Activated CD4-positive, alpha-beta T cell treated with anti-CD3 and anti-CD28 coated beads for 36 hours (primary cell): ENCODE results near the gene ZFP37. TPM values are rescaled to one million over a fixed set of nuclear protein-coding genes. Genes with fewer than 3 reads are reported as not detected.

ENCODE experiments used
- ATAC-seq: fragments of 200-7000 bp; cut with Tn5 transposase; one replicate; pipeline ENCODE4 v1.10.0; 2021; ENCODE audit warnings: mild to moderate bottlenecking, moderate library complexity
- CTCF ChIA-PET: fragments of 350-600 bp; sonication (Branson Sonifier 250); formaldehyde crosslinking; loops from one replicate; lab custom pipeline; 2021; ENCODE audit warnings: antibody characterized with exemption; lab: Charles Lee
- POLR2A ChIA-PET: fragments of 350-600 bp; sonication (Branson Sonifier 250); formaldehyde crosslinking; loops from one replicate; lab custom pipeline; 2021; ENCODE audit warnings: antibody characterized with exemption, inconsistent platforms; lab: Charles Lee
- DNase-seq: peaks from one replicate; pipeline ENCODE4 v3.0.0-alpha.2; 2020
- H3K27ac Mint-ChIP-seq: one replicate; pipeline ENCODE4 v1.8.0; 2021; ENCODE audit warnings: mixed read lengths
- H3K27me3 Mint-ChIP-seq: one replicate; pipeline ENCODE4 v1.8.0; 2021; ENCODE audit warnings: mixed read lengths
- H3K36me3 Mint-ChIP-seq: one replicate; pipeline ENCODE4 v1.8.0; 2021; ENCODE audit warnings: low read depth, mixed read lengths
- H3K4me1 Mint-ChIP-seq: one replicate; pipeline ENCODE4 v1.8.0; 2021; ENCODE audit warnings: mixed read lengths
- H3K4me3 Mint-ChIP-seq: one replicate; pipeline ENCODE4 v1.8.0; 2021; ENCODE audit warnings: mild to moderate bottlenecking, moderate library complexity, mixed read lengths
- H3K9me3 Mint-ChIP-seq: one replicate; pipeline ENCODE4 v1.8.0; 2021; ENCODE audit warnings: low read depth, mixed read lengths
- intact Hi-C, 2 experiments: fragments of 100-400 bp; cut with DNase I in 1 of 2; cut with micrococcal nuclease in 1 of 2; formaldehyde crosslinking; loops; one replicate each; pipeline versions ENCODE4 v1.14.2 to v1.15.1; 2022 to 2024; cut with DNase I, micrococcal nuclease
- total RNA-seq, 2 experiments: library from RNA; stranded (reverse); gene quantifications; one replicate each; pipeline ENCODE4 v1.2.3, GENCODE V29; 2021

ZFP37 gene
- total RNA-seq, 2 experiments from 2014 or later: 1.0 to 1.5 TPM

DNA sequence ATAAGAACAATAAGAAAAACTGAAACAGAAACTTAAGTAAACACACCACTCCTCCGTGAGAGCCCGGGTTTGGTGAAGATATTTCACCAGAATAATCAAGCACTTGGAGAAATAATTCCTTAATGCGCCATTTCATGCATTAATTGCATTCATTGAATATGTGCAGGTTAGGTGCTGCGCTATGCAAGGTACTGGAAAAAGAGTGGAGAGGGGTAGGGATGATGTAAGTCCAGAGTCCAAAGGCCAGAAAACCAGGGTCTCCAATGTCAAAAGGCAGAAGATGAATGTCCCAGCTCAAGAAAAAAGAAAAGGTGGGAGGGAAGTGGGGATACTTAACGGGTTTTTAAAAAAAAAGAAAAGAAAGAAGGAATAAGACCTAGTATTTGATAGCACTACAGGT lies 669 bp upstream of the ZFP37 start:
- no peak for DNase-seq
- Mint-ChIP-seq H3K4me1 (no peaks in the 10 kb centered on the region), H3K27ac (no peak overlapping the region), H3K4me3 (no peak overlapping the region), H3K9me3 (peaks cover 17% of the 10 kb centered on the region), H3K36me3 (peaks cover 11% of the 10 kb centered on the region), H3K27me3 (peaks cover 11% of the 10 kb centered on the region)
- no peak for ATAC-seq
- intact Hi-C loops: loop anchor here in 1 of 2 experiments (10.0 kb wide), 1 partner anchor 288 kb away; the partner anchor contains the start of genes BSPRY and WDR31
- CTCF ChIA-PET: no interaction called here
- POLR2A ChIA-PET: interaction anchor here (0.6 kb wide), 1 partner anchor 13 kb away, joined by 3 read pairs; no protein-coding TSS in a partner anchor

DNA sequence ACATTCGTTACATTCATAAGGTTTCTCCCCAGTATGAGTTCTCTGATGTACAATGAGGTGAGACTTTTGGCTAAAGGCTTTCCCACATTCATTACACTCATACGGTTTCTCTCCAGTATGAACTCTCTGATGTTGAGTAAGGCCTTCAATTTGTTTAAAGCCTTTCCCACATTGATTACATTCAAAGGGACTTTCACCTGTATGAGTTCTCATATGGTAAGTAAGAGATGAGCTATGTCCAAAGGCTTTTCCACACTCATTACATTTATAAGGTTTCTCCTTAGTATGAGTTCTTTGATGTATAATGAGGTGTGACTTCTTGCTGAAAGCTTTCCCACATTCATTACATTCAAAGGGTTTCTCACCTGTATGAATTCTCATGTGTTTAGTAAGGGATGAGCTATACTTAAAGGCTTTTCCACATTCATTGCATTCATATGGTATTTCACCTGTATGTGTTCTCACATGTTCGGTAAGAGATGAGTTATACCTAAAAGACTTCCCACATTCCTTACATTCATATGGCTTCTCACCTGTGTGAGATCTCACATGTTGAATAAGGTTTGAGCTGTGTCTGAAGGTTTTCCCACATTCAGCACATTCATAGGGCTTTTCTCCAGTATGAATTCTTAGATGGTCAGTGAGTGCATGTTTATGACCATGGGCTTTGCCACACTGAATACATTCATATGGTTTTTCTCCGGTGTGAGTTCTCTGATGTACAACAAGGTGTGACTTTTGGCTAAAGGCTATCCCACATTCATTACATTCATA lies 13.5 kb downstream of the ZFP37 start:
- intact Hi-C loops: loop anchor here in 1 of 2 experiments (10.0 kb wide), 1 partner anchor 1498 kb away; no protein-coding TSS in a partner anchor
- DNase-seq (no peak), ATAC-seq (no peak)
- Mint-ChIP-seq H3K9me3 (peaks cover 64% of the 10 kb centered on the region), H3K36me3 (peaks cover 61% of the 10 kb centered on the region), H3K27ac (no peak overlapping the region), H3K4me3 (no peak overlapping the region), H3K27me3 (no peaks in the 10 kb centered on the region), H3K4me1 (no peaks in the 10 kb centered on the region)
- ChIA-PET POLR2A (interaction anchor here (0.5 kb wide), 1 partner anchor 31 kb away, joined by 3 read pairs; the partner anchor contains the start of gene ZNF883), CTCF (interaction anchor here (0.9 to 1.5 kb wide), 4 partner anchors 9 to 69 kb away, joined by 3 to 4 read pairs (median 4); no protein-coding TSS in a partner anchor)

DNA sequence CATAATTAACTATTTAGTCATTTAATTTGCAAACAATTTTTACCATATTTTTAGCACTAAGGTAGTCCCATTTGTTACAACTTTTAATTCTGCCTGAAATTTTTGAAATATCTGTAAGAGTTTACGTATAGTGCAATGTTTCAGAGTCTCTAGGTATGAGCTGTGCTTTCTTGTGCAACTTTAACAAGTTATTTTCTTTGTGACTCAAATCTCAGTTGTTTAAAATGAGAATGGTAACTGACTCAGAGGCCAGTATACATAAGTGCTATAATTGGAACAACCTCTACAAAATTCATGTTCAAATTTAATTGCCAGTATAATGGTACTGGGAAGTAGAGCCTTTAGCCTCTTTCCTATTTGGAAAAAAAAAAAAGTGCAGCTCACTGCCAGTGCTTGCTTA lies 30.3 kb downstream of the ZFP37 start:
- Mint-ChIP-seq H3K9me3 (peaks cover 44% of the 10 kb centered on the region), H3K4me1 (no peaks in the 10 kb centered on the region), H3K36me3 (peaks cover 6% of the 10 kb centered on the region)

DNA sequence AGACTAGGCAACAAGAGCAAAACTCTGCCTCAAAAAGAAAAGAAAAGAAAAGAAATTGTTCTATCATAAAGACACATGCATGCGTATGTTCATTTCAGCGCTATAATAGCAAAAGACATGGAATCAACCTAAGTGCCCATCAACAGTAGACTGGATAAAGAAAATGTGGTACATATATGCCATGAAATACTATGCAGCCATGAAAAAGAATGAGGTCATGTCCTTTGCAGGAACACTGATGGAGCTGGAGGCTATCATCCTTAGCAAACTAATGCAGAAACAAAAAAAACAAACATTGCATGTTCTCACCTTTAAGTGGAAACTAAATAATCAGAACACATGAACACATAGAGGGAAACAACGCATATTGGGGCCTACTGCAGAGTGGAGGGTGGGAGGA lies 38.3 kb downstream of the ZFP37 start:
- ATAC-seq (no peak), DNase-seq (no peak)
- ChIA-PET POLR2A (no interaction called here), CTCF (no interaction called here)
- Mint-ChIP-seq H3K4me1 (no peaks in the 10 kb centered on the region), H3K4me3 (no peak overlapping the region), H3K27ac (no peak overlapping the region), H3K36me3 (peaks cover 6% of the 10 kb centered on the region), H3K27me3 (peaks cover 5% of the 10 kb centered on the region), H3K9me3 (peaks cover 40% of the 10 kb centered on the region)
- intact Hi-C loops: loop anchor here in 1 of 2 experiments (10.0 kb wide), 1 partner anchor 613 kb away; no protein-coding TSS in a partner anchor

More for the DNA sequence above, 30.3 kb downstream of the ZFP37 start:
- ChIA-PET CTCF (no interaction called here), POLR2A (no interaction called here)
- intact Hi-C loops: loop anchor here in 1 of 2 experiments (10.0 kb wide), 1 partner anchor 51 kb away; no protein-coding TSS in a partner anchor
- H3K27ac Mint-ChIP-seq: no peak overlapping the region
- peaks cover 6% of the 10 kb centered on the region for H3K27me3 Mint-ChIP-seq
- DNase-seq: no peak
- no peak for ATAC-seq
- no peak overlapping the region for H3K4me3 Mint-ChIP-seq

DNA sequence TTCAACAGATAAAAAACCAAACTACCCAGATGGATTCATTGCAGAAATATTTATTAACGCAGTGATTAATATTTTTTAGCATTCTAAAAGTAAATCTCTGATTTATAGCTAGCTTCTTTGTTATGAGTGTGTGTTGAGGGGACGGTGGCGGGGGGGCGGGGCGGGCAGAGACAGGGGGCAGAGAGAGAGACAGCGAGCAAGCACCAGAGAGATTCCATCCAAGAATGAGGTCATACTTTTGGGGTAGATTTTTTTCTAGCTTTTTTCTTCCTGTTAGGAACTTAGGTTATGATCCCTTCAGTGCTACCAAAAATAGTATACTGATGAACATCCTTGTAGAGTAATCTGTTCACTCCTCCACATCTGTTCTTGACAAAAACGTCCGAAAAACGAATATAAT lies 44.0 kb downstream of the ZFP37 start:
- peaks cover 4% of the 10 kb centered on the region for H3K4me1 Mint-ChIP-seq
- ATAC-seq: no peak
- H3K4me3 Mint-ChIP-seq: peak overlapping the region; percentile 57
- peaks cover 15% of the 10 kb centered on the region for H3K27me3 Mint-ChIP-seq
- H3K27ac Mint-ChIP-seq: no peak overlapping the region
- CTCF ChIA-PET: no interaction called here
- peaks cover 32% of the 10 kb centered on the region for H3K9me3 Mint-ChIP-seq
- H3K36me3 Mint-ChIP-seq: peaks cover 10% of the 10 kb centered on the region
- no peak for DNase-seq
- intact Hi-C loops: loop anchor here in 1 of 2 experiments (10.0 kb wide), 1 partner anchor 608 kb away; no protein-coding TSS in a partner anchor
- POLR2A ChIA-PET: no interaction called here

DNA sequence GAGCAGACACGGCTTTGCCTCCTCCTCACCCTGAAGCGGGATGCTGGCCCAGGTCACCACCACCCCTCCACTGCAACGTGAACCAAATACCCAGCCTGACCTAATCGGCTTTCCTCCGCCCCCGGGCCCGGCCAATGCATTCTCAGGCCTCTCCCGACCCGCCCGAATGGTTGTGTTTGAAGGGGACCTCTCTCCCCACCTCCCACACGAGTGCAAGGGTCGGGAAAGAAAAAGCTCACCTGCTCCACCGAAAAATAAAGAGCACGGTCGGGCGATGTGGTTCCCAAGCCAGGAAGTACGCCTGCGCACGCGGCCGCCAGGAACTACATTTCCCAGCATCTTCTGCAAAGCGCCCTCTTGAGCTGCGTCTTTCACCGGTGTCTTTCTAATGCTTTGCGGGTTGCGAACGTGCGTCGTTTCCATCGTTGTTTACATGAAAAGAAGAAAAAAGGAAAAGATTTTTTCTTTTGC lies 44.6 kb downstream of the ZFP37 start, which contains the start of gene ZNF883:
Gene ZNF883, minus strand, starts transcription at position 282 of the 471 bp plus-strand sequence.
- ChIA-PET CTCF (no interaction called here), POLR2A (interaction anchor here (0.7 kb wide), 1 partner anchor 31 kb away, joined by 3 read pairs; no protein-coding TSS in a partner anchor)
- H3K27ac Mint-ChIP-seq: no peak within 1 kb of the TSS
- H3K4me1 Mint-ChIP-seq: peaks cover 4% of the 10 kb centered on the region
- peak; percentile 66 for DNase-seq
- H3K27me3 Mint-ChIP-seq: peaks cover 15% of the 10 kb centered on the region
- intact Hi-C loops: loop anchor here in 1 of 2 experiments (10.0 kb wide), 1 partner anchor 607 kb away; no protein-coding TSS in a partner anchor
- peak; percentile 68 for ATAC-seq
- peaks cover 30% of the 10 kb centered on the region for H3K9me3 Mint-ChIP-seq
- H3K36me3 Mint-ChIP-seq: peaks cover 10% of the 10 kb centered on the region
- H3K4me3 Mint-ChIP-seq: peak within 1 kb of the TSS; percentile 57

DNA sequence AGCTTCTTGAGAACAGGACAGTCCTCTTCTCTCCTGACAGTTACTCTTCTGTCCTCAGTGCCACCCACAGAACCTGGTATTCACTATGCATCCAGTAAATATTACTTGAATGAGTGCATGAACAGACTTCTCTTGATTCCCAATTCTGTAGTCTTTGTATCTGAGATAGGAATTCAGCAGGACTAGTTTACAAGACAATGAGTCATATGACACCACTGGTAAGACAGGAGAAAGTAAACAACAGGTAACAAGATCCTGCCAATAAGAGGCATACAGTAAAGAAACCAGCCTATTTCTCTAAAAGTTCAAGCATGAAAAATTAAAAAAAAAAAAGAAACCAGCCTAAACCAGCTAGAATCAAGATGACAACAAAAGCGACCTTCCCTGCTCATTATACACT lies 50.7 kb downstream of the ZFP37 start:
- Mint-ChIP-seq H3K36me3 (peaks cover 19% of the 10 kb centered on the region), H3K27ac (no peak overlapping the region), H3K4me3 (no peak overlapping the region), H3K9me3 (peaks cover 30% of the 10 kb centered on the region), H3K4me1 (no peaks in the 10 kb centered on the region), H3K27me3 (peaks cover 2% of the 10 kb centered on the region)
- ChIA-PET CTCF (no interaction called here), POLR2A (no interaction called here)
- DNase-seq (no peak), ATAC-seq (no peak)
- intact Hi-C loops: no loop called here

DNA sequence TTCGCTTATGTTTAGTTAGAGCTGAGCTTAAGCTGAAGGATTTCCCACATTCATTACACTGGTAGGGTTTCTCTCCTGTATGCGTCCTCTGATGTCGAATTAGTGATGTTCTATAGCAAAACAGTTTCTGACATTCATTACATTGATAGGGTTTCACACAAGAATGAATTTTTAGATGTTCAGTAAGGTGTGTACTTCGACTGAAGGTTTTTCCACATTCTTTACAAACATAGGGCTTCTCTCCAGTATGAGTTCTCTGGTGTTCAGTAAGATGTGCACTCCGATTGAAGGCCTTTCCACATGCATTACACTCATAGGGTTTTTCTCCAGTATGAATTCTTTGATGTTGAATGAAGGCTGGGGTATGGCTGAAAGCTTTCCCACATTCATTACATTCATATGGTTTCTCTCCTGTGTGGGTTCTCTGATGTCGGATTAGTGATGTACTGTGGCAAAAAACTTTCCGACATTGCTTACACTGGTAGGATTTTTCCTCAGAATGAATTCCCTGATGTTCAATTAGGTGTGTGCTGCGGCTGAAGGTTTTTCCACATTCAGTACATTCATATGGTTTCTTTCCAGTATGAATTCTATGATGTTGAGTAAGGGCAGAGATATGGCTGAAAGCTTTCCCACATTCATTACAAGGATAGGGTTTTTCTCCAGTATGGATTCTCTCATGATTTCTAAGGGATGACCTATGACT lies 59.1 kb downstream of the ZFP37 start:
- no peaks in the 10 kb centered on the region for H3K27me3 Mint-ChIP-seq
- ChIA-PET CTCF (no interaction called here), POLR2A (no interaction called here)
- ATAC-seq: no peak
- H3K9me3 Mint-ChIP-seq: peaks cover 57% of the 10 kb centered on the region
- intact Hi-C loops: loop anchor here in 1 of 2 experiments (10.0 kb wide), 1 partner anchor 63 kb away; no protein-coding TSS in a partner anchor
- no peak overlapping the region for H3K27ac Mint-ChIP-seq
- H3K36me3 Mint-ChIP-seq: peaks cover 36% of the 10 kb centered on the region
- DNase-seq: no peak
- no peaks in the 10 kb centered on the region for H3K4me1 Mint-ChIP-seq
- no peak overlapping the region for H3K4me3 Mint-ChIP-seq

Other genes starting within 250 kb of the ZFP37 start
- gene SLC46A2, start 165.8 kb downstream of the ZFP37 start, total RNA-seq: not detected
- 1 to 10 TPM; 1.1 to 1.3 TPM for gene ZNF883, start 44.5 kb downstream of the ZFP37 start, total RNA-seq
- gene SLC31A2, start 94.3 kb upstream of the ZFP37 start, total RNA-seq: 1 to 10 TPM; 2.7 to 3.2 TPM
- gene FKBP15, start 164.6 kb upstream of the ZFP37 start, total RNA-seq: 10 to 100 TPM; 34.0 to 44.2 TPM
- gene SLC31A1, start 164.8 kb upstream of the ZFP37 start, total RNA-seq: 10 to 100 TPM; 14.8 to 18.2 TPM
- gene CDC26, start 218.8 kb upstream of the ZFP37 start, total RNA-seq: 10 to 100 TPM; 27.5 to 44.2 TPM
- 10 to 100 TPM; 51.5 to 53.1 TPM for gene PRPF4, start 218.9 kb upstream of the ZFP37 start, total RNA-seq
- under 1 TPM; 0.37 to 0.64 TPM for gene RNF183, start 246.7 kb upstream of the ZFP37 start, total RNA-seq